Ascending aorta (tissue), 2 donors: Measurements from ENCODE around the gene BCL11A. TPM values are rescaled to one million over a fixed set of nuclear protein-coding genes. Genes with fewer than 3 reads are reported as not detected.

Experiments
- DNase-seq, 2 donors: peaks; one replicate each; pipeline ENCODE4 v3.0.0-alpha.2; 2019; ENCODE audit warnings: low spot score in 2 of 2
- H3K27ac ChIP-seq, 2 donors: fragments of 200-600 bp; sonication (generic); one replicate each; pipeline ENCODE4 v1.5.1; 2016 to 2017; ENCODE audit warnings: mild to moderate bottlenecking in 1 of 2
- H3K27me3 ChIP-seq: fragments of 200-600 bp; sonication (generic); one replicate; pipeline ENCODE4 v1.5.1; 2017
- H3K36me3 ChIP-seq, 2 donors: fragments of 200-600 bp; sonication (generic); one replicate each; pipeline ENCODE4 v1.5.1; 2016
- H3K4me1 ChIP-seq, 2 donors: fragments of 200-600 bp; sonication (generic); one replicate each; pipeline ENCODE4 v1.5.1; 2016 to 2017; ENCODE audit warnings: mild to moderate bottlenecking in 1 of 2
- H3K4me3 ChIP-seq, 2 donors: fragments of 200-600 bp; sonication (generic); one replicate each; pipeline ENCODE4 v1.5.1; 2016 to 2017; ENCODE audit warnings: mild to moderate bottlenecking in 1 of 2
- H3K9me3 ChIP-seq, 2 donors: fragments of 200-600 bp; sonication (generic); one replicate each; pipeline ENCODE4 v1.5.1; 2016
- intact Hi-C: fragments of 100-400 bp; cut with DNase I; formaldehyde crosslinking; loops from one replicate; pipeline ENCODE4 v1.15.1; 2023
- total RNA-seq: library from RNA; depleted of rRNA; stranded (reverse); fragments of >200 nt; gene quantifications from one replicate; pipeline ENCODE4 v1.1.0, GENCODE V29; 2016
- TF ChIP-seq, protein P1 (sequence below), 3 experiments: fragments of 200-600 bp in 2 of 3; fragments of 450-650 bp in 1 of 3; sonication (generic) in 2 of 3; IDR thresholded peaks; one replicate each; pipeline ENCODE4 v1.5.1; 2016 to 2019; ENCODE audit warnings: antibody characterized with exemption in 3 of 3, mild to moderate bottlenecking in 1 of 3, moderate library complexity in 1 of 3

The BCL11A gene
- total RNA-seq, 1 donor from 2014 or later: 0.11 TPM

DNA sequence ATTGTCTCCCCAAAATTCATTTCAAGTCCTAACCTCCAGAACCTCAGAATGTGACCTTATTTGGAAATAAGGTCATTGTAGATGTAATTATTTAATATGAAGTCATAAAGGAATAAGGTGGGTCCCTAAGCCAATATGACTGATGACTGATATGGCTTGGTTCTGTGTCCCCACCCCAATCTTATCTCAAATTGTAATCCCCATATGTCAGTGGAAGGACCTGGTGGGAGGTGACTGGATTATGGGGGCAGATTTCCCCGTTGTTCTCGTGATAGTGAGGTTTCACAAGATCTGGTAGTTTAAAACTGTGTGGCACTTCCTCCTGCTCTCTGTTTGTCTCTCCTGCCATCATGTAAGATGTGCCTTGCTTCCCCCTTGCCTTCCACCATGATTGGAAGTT is 43.0 kb upstream of the BCL11A start:
- peaks cover 0 to 8% of the 10 kb centered on the region in 2 donors for H3K9me3 ChIP-seq
- H3K36me3 ChIP-seq: no peaks in the 10 kb centered on the region
- H3K4me1 ChIP-seq: no peaks in the 10 kb centered on the region
- no peak overlapping the region for H3K27ac ChIP-seq
- intact Hi-C loops: no loop called here
- H3K27me3 ChIP-seq: no peaks in the 10 kb centered on the region
- DNase-seq: no peak
- no peak overlapping the region for H3K4me3 ChIP-seq
- TF ChIP-seq, protein P1, sequence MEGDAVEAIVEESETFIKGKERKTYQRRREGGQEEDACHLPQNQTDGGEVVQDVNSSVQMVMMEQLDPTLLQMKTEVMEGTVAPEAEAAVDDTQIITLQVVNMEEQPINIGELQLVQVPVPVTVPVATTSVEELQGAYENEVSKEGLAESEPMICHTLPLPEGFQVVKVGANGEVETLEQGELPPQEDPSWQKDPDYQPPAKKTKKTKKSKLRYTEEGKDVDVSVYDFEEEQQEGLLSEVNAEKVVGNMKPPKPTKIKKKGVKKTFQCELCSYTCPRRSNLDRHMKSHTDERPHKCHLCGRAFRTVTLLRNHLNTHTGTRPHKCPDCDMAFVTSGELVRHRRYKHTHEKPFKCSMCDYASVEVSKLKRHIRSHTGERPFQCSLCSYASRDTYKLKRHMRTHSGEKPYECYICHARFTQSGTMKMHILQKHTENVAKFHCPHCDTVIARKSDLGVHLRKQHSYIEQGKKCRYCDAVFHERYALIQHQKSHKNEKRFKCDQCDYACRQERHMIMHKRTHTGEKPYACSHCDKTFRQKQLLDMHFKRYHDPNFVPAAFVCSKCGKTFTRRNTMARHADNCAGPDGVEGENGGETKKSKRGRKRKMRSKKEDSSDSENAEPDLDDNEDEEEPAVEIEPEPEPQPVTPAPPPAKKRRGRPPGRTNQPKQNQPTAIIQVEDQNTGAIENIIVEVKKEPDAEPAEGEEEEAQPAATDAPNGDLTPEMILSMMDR (IDR thresholded peaks at IDR 0.05): no peak

DNA sequence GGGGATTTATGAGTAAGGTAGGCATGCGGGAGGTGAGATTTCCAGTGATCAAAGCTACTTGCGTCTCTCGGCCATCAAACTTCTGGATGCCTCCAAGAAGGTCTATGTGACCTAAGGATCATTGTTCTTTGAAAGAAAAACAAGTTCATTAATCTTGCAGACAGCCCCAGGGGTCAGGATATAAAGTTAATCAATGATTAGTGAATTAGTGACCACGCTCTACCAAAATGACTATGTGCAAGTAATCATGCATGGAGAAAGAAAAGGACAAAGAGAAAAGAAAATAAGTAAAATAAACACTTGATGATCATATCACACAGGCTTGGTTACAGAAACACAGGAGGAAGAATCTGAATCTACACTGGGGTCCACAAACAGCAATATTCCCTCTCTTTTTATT is 42.5 kb upstream of the BCL11A start:
- H3K27me3 ChIP-seq: no peaks in the 10 kb centered on the region
- no peaks in the 10 kb centered on the region for H3K4me1 ChIP-seq
- TF ChIP-seq, protein P1 (IDR thresholded peaks at IDR 0.05): no peak
- H3K27ac ChIP-seq: no peak overlapping the region
- no peak overlapping the region for H3K4me3 ChIP-seq
- DNase-seq: no peak
- H3K36me3 ChIP-seq: no peaks in the 10 kb centered on the region
- intact Hi-C loops: no loop called here
- H3K9me3 ChIP-seq: peaks cover 0 to 8% of the 10 kb centered on the region in 2 donors

DNA sequence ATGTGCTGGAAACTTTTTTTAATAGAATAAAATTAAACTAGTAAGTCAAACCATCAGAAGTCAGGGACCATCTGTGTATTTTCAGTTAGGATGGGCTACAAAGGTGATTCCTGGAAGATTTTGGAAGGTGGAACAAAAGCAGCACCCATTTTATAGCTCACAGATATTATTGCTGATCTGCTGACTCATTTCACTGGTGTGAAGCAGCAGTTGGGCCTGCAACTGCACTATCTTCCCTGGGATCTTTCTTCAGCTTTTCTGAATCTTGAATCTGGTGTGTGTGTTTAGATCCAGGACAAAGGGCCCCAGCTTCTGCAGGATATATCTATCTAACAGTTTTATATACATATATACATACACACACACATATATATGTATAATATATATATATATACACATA is 35.6 kb upstream of the BCL11A start:
- intact Hi-C loops: no loop called here
- Histone ChIP-seq H3K4me1 (no peaks in the 10 kb centered on the region), H3K27ac (no peak overlapping the region), H3K4me3 (no peak overlapping the region), H3K36me3 (no peaks in the 10 kb centered on the region), H3K27me3 (no peaks in the 10 kb centered on the region), H3K9me3 (peaks cover 0 to 8% of the 10 kb centered on the region in 2 donors)
- TF ChIP-seq, protein P1 (IDR thresholded peaks at IDR 0.05): no peak
- DNase-seq: no peak

DNA sequence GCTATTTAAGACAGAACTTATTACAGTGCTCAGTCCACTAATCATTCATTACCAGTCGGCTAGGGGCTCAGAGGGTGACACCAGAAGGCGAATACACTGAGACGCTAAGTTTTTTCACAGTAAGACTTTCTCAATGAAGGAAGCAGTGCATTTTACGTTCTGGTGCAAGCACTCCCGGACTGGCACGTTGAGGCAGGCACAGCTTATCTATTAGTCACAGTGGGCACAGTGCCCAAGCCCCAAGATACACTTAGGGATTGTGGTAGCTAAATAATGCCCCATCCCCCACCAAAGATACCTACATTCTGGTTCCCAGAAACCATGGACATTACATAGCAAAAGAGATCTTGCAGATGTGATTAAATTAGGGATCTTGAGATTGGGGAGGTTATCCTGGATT is 32.6 kb upstream of the BCL11A start:
- TF ChIP-seq, protein P1 (IDR thresholded peaks at IDR 0.05): no peak
- peaks cover 0 to 6% of the 10 kb centered on the region in 2 donors for H3K4me1 ChIP-seq
- intact Hi-C loops: no loop called here
- H3K27me3 ChIP-seq: no peaks in the 10 kb centered on the region
- no peak overlapping the region for H3K27ac ChIP-seq
- no peaks in the 10 kb centered on the region for H3K36me3 ChIP-seq
- H3K4me3 ChIP-seq: no peak overlapping the region
- DNase-seq: no peak
- no peaks in the 10 kb centered on the region for H3K9me3 ChIP-seq

DNA sequence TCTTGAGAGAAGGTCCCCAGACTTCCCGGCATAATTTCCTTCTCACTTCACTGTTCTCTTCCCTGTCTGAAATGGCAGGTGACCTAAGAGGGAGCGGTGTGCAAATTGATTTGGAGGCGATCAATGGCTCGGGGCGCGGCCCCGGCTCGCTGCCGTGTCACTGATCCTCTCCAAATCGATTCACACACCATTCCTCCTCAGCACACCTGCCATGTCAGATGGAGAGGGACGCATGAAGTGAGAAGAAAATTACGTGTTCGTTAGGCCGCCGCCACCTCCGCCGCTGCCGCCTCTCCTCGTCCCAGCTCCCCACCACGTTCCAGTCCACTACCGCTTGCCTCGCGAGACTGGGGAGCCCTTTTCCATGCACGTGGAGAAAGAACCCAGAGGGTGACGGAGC is 31.8 kb upstream of the BCL11A start:
- H3K9me3 ChIP-seq: no peaks in the 10 kb centered on the region

More for the DNA sequence above, 31.8 kb upstream of the BCL11A start:
- DNase-seq: no peak
- H3K27ac ChIP-seq: no peak overlapping the region
- no peaks in the 10 kb centered on the region for H3K36me3 ChIP-seq
- H3K27me3 ChIP-seq: no peaks in the 10 kb centered on the region
- TF ChIP-seq, protein P1 (IDR thresholded peaks at IDR 0.05): no peak
- peaks cover 0 to 6% of the 10 kb centered on the region in 2 donors for H3K4me1 ChIP-seq
- H3K4me3 ChIP-seq: no peak overlapping the region
- intact Hi-C loops: no loop called here
